CD4-positive, alpha-beta memory T cell (primary cell): ENCODE measurements around the gene SLC2A1. TPM values are rescaled to one million over a fixed set of nuclear protein-coding genes. Genes with fewer than 3 reads are reported as not detected.

Source experiments
- CTCF ChIA-PET: fragments of 350-600 bp; sonication (Branson Sonifier 250); formaldehyde crosslinking; loops from one replicate; lab custom pipeline; 2021; ENCODE audit warnings: inconsistent platforms; ENCODE audit not compliant: partially characterized antibody; lab: Charles Lee
- POLR2A ChIA-PET: fragments of 350-600 bp; sonication (Branson Sonifier 250); formaldehyde crosslinking; loops from one replicate; lab custom pipeline; 2021; ENCODE audit not compliant: partially characterized antibody; lab: Charles Lee
- DNase-seq, 5 donors: peaks; one replicate each; pipeline versions ENCODE4 v3.0.0 to v3.0.0-alpha.2; 2020 to 2022; ENCODE audit warnings: mixed read lengths in 1 of 5
- H3K27ac ChIP-seq: one replicate; pipeline ENCODE4 v1.7.0; 2013; ENCODE audit warnings: low read depth, low read length
- H3K27me3 ChIP-seq: 2 replicates; pipeline ENCODE4 v1.7.0; 2013; ENCODE audit warnings: mild to moderate bottlenecking, low read length, moderate library complexity; ENCODE audit not compliant: insufficient read depth
- H3K36me3 ChIP-seq: 2 replicates; pipeline ENCODE4 v1.7.0; 2013; ENCODE audit warnings: mild to moderate bottlenecking, low read length, moderate library complexity; ENCODE audit not compliant: insufficient read depth
- H3K4me1 ChIP-seq: 2 replicates; pipeline ENCODE4 v1.7.0; 2013; ENCODE audit warnings: mild to moderate bottlenecking, low read length, moderate library complexity; ENCODE audit not compliant: insufficient read depth
- H3K4me3 ChIP-seq, 2 donors: one replicate each; pipeline ENCODE4 v1.7.0; 2013; ENCODE audit warnings: low read length in 2 of 2, mild to moderate bottlenecking in 1 of 2
- H3K9me3 ChIP-seq, 2 donors: one replicate each; pipeline ENCODE4 v1.7.0; 2013; ENCODE audit warnings: low read length in 2 of 2, control low read depth in 1 of 2; ENCODE audit not compliant: control insufficient read depth in 1 of 2
- H3K27ac Mint-ChIP-seq, 7 donors: one replicate each; pipeline ENCODE4 v1.8.0; 2020 to 2021; ENCODE audit warnings: mixed read lengths in 7 of 7, mild to moderate bottlenecking in 6 of 7, inconsistent platforms in 3 of 7, moderate library complexity in 3 of 7
- H3K27me3 Mint-ChIP-seq, 2 donors: one replicate each; pipeline ENCODE4 v1.8.0; 2020 to 2021; ENCODE audit warnings: mixed read lengths in 2 of 2
- H3K36me3 Mint-ChIP-seq, 2 donors: one replicate each; pipeline ENCODE4 v1.8.0; 2020 to 2021; ENCODE audit warnings: mixed read lengths in 2 of 2, inconsistent platforms in 1 of 2, mild to moderate bottlenecking in 1 of 2
- H3K4me1 Mint-ChIP-seq, 4 donors: one replicate each; pipeline ENCODE4 v1.8.0; 2020 to 2021; ENCODE audit warnings: mixed read lengths in 4 of 4, mild to moderate bottlenecking in 1 of 4
- H3K4me3 Mint-ChIP-seq, 8 donors: one replicate each; pipeline ENCODE4 v1.8.0; 2020 to 2021; ENCODE audit warnings: mixed read lengths in 8 of 8, mild to moderate bottlenecking in 7 of 8, moderate library complexity in 6 of 8, inconsistent platforms in 3 of 8
- H3K9me3 Mint-ChIP-seq, 8 donors: one replicate each; pipeline ENCODE4 v1.8.0; 2020 to 2021; ENCODE audit warnings: mixed read lengths in 8 of 8, mild to moderate bottlenecking in 5 of 8, inconsistent platforms in 3 of 8, moderate library complexity in 1 of 8
- intact Hi-C: fragments of 100-400 bp; cut with micrococcal nuclease; formaldehyde crosslinking; loops from one replicate; pipeline ENCODE4 v1.15.1; 2023
- polyA plus RNA-seq, 2 donors: library from polyadenylated mRNA; unstranded; fragments of 300-500 nt; fragmentation: Illumina TruSeq; gene quantifications; one replicate each; pipeline ENCODE4 v1.2.3, GENCODE V29; 2021
- total RNA-seq, 2 experiments: library from RNA; stranded (reverse); gene quantifications; one replicate each; pipeline ENCODE4 v1.2.3, GENCODE V29; 2021

The SLC2A1 gene
- total and polyA plus RNA-seq, 4 experiments from 2014 or later = 22.7 to 58.4 (median 43.7) TPM

GRCh38 chr1:42947965-42948732 lies 10.5 kb downstream of the SLC2A1 start:
- Mint-ChIP-seq H3K27me3 (no peaks in the 10 kb centered on the region), H3K4me1 (peaks cover 74 to 98% (median 88%) of the 10 kb centered on the region in 4 donors), H3K9me3 (no peaks in the 10 kb centered on the region), H3K36me3 (peaks cover 10 to 19% of the 10 kb centered on the region in 2 donors), H3K27ac (peak overlapping the region; percentile 10 to 80 (median 64)), H3K4me3 (peak overlapping the region in 3 of 8 donors; percentile 22 to 35 (median 29))
- H3K36me3 ChIP-seq = peaks cover under 1% of the 10 kb centered on the region
- no peak overlapping the region for H3K27ac ChIP-seq
- H3K4me1 ChIP-seq = peaks cover 95% of the 10 kb centered on the region
- CTCF ChIA-PET = interaction anchor here (1.3 to 1.9 kb wide), 3 partner anchors 11 to 35 kb away, joined by 3 to 7 read pairs (median 4); no protein-coding TSS in a partner anchor
- POLR2A ChIA-PET = interaction anchor here (1.5 to 23.8 kb wide), 3 partner anchors 4 to 24 kb away, joined by 6 to 555 read pairs (median 555); partner anchors contain the start of gene SLC2A1
- H3K9me3 ChIP-seq = no peaks in the 10 kb centered on the region
- intact Hi-C loops = no loop called here
- no peak for DNase-seq
- no peaks in the 10 kb centered on the region for H3K27me3 ChIP-seq
- H3K4me3 ChIP-seq = no peak overlapping the region

GRCh38 chr1:42947117-42947516 lies 11.6 kb downstream of the SLC2A1 start:
- intact Hi-C loops = no loop called here
- H3K4me3 Mint-ChIP-seq = peak overlapping the region in 4 of 8 donors; percentile 13 to 59 (median 34)
- CTCF ChIA-PET = interaction anchor here (0.9 to 1.9 kb wide), 4 partner anchors 10 to 126 kb away, joined by 3 to 7 read pairs (median 4); no protein-coding TSS in a partner anchor
- peak overlapping the region in 6 of 7 donors; percentile 15 to 93 (median 71) for H3K27ac Mint-ChIP-seq
- no peaks in the 10 kb centered on the region for H3K27me3 Mint-ChIP-seq
- Histone ChIP-seq H3K27ac (no peak overlapping the region), H3K9me3 (no peaks in the 10 kb centered on the region), H3K27me3 (no peaks in the 10 kb centered on the region), H3K36me3 (peaks cover 10% of the 10 kb centered on the region), H3K4me3 (no peak overlapping the region), H3K4me1 (peaks cover 95% of the 10 kb centered on the region)
- H3K36me3 Mint-ChIP-seq = peaks cover 20 to 29% of the 10 kb centered on the region in 2 donors
- H3K4me1 Mint-ChIP-seq = peaks cover 74 to 98% (median 89%) of the 10 kb centered on the region in 4 donors
- H3K9me3 Mint-ChIP-seq = no peaks in the 10 kb centered on the region
- no peak for DNase-seq
- POLR2A ChIA-PET = interaction anchor here (1.5 to 23.8 kb wide), 3 partner anchors 5 to 23 kb away, joined by 6 to 555 read pairs (median 555); partner anchors contain the start of gene SLC2A1

GRCh38 chr1:42946120-42946898 lies 12.4 kb downstream of the SLC2A1 start:
- no peak for DNase-seq
- H3K4me3 ChIP-seq = no peak overlapping the region
- ChIA-PET CTCF (interaction anchor here (1.0 to 1.9 kb wide), 3 partner anchors 9 to 127 kb away, joined by 4 to 7 read pairs (median 5); no protein-coding TSS in a partner anchor), POLR2A (interaction anchor here (1.2 to 23.8 kb wide), 3 partner anchors 5 to 22 kb away, joined by 4 to 555 read pairs (median 555); partner anchors contain the start of gene SLC2A1)
- peak overlapping the region; percentile 52 for H3K27ac ChIP-seq
- peaks cover 95% of the 10 kb centered on the region for H3K4me1 ChIP-seq
- H3K9me3 Mint-ChIP-seq = peaks cover 0 to 1% (median 0%) of the 10 kb centered on the region in 8 donors
- intact Hi-C loops = no loop called here
- no peaks in the 10 kb centered on the region for H3K9me3 ChIP-seq
- H3K4me3 Mint-ChIP-seq = peak overlapping the region in 5 of 8 donors; percentile 23 to 88 (median 69)
- H3K27ac Mint-ChIP-seq = peak overlapping the region; percentile 69 to 93 (median 78)
- H3K27me3 ChIP-seq = no peaks in the 10 kb centered on the region
- peaks cover 70 to 98% (median 89%) of the 10 kb centered on the region in 4 donors for H3K4me1 Mint-ChIP-seq
- H3K27me3 Mint-ChIP-seq = no peaks in the 10 kb centered on the region
- peaks cover 17% of the 10 kb centered on the region for H3K36me3 ChIP-seq
- H3K36me3 Mint-ChIP-seq = peaks cover 18 to 34% of the 10 kb centered on the region in 2 donors

- CTCF ChIA-PET = interaction anchor here (0.7 to 1.2 kb wide), 2 partner anchors 23 to 32 kb away, joined by 3 to 4 read pairs; no protein-coding TSS in a partner anchor
- intact Hi-C loops = no loop called here
- Mint-ChIP-seq H3K27me3 (no peaks in the 10 kb centered on the region), H3K36me3 (peaks cover 23 to 44% of the 10 kb centered on the region in 2 donors), H3K4me1 (peaks cover 72 to 99% (median 89%) of the 10 kb centered on the region in 4 donors), H3K9me3 (peaks cover 0 to 2% (median 0%) of the 10 kb centered on the region in 8 donors), H3K27ac (peak overlapping the region; percentile 53 to 95 (median 79)), H3K4me3 (peak overlapping the region; percentile 52 to 88 (median 74))
- Histone ChIP-seq H3K36me3 (peaks cover 17% of the 10 kb centered on the region), H3K4me1 (peaks cover 93% of the 10 kb centered on the region), H3K9me3 (no peaks in the 10 kb centered on the region), H3K27me3 (no peaks in the 10 kb centered on the region), H3K27ac (peak overlapping the region; percentile 52), H3K4me3 (no peak overlapping the region)
- POLR2A ChIA-PET = interaction anchor here (1.8 to 23.8 kb wide), 3 partner anchors 4 to 20 kb away, joined by 9 to 555 read pairs (median 555); partner anchors contain the start of gene SLC2A1
- peak in 1 of 5 donors; percentile 29 for DNase-seq
Measured at GRCh38 chr1:42945164-42945563, 13.5 kb downstream of the SLC2A1 start.

- H3K27ac Mint-ChIP-seq = peak overlapping the region; percentile 53 to 95 (median 78)
- Histone ChIP-seq H3K27me3 (no peaks in the 10 kb centered on the region), H3K27ac (peak overlapping the region; percentile 52), H3K4me1 (peaks cover 93% of the 10 kb centered on the region), H3K9me3 (no peaks in the 10 kb centered on the region), H3K36me3 (peaks cover 17% of the 10 kb centered on the region), H3K4me3 (no peak overlapping the region)
- ChIA-PET POLR2A (interaction anchor here (1.8 to 23.8 kb wide), 3 partner anchors 3 to 20 kb away, joined by 9 to 555 read pairs (median 555); partner anchors contain the start of gene SLC2A1), CTCF (interaction anchor here (0.7 to 4.2 kb wide), 4 partner anchors 8 to 31 kb away, joined by 3 to 20 read pairs (median 4); no protein-coding TSS in a partner anchor)
- no peak for DNase-seq
- intact Hi-C loops = no loop called here
- peak overlapping the region in 7 of 8 donors; percentile 51 to 88 (median 73) for H3K4me3 Mint-ChIP-seq
- H3K27me3 Mint-ChIP-seq = no peaks in the 10 kb centered on the region
- peaks cover 0 to 4% (median 0%) of the 10 kb centered on the region in 8 donors for H3K9me3 Mint-ChIP-seq
- H3K4me1 Mint-ChIP-seq = peaks cover 71 to 99% (median 88%) of the 10 kb centered on the region in 4 donors
- H3K36me3 Mint-ChIP-seq = peaks cover 26 to 45% of the 10 kb centered on the region in 2 donors
Measured at GRCh38 chr1:42944246-42944928, 14.3 kb downstream of the SLC2A1 start.

- peaks cover 94% of the 10 kb centered on the region for H3K4me1 ChIP-seq
- POLR2A ChIA-PET = interaction anchor here (0.7 to 23.8 kb wide), 4 partner anchors 2 to 21 kb away, joined by 3 to 555 read pairs (median 282); partner anchors contain the start of gene SLC2A1
- intact Hi-C loops = loop anchor here (1.0 kb wide), 1 partner anchor 15 kb away; the partner anchor contains the start of gene SLC2A1
- CTCF ChIA-PET = interaction anchor here (1.1 to 4.2 kb wide), 3 partner anchors 9 to 22 kb away, joined by 3 to 20 read pairs (median 4); no protein-coding TSS in a partner anchor
- no peaks in the 10 kb centered on the region for H3K9me3 ChIP-seq
- H3K36me3 Mint-ChIP-seq = peaks cover 29 to 51% of the 10 kb centered on the region in 2 donors
- peak overlapping the region in 6 of 7 donors; percentile 60 to 91 (median 82) for H3K27ac Mint-ChIP-seq
- DNase-seq = no peak
- H3K27ac ChIP-seq = peak overlapping the region; percentile 52
- H3K27me3 Mint-ChIP-seq = no peaks in the 10 kb centered on the region
- peak overlapping the region in 7 of 8 donors; percentile 41 to 76 (median 69) for H3K4me3 Mint-ChIP-seq
- H3K36me3 ChIP-seq = peaks cover 19% of the 10 kb centered on the region
- peaks cover 0 to 4% (median 0%) of the 10 kb centered on the region in 8 donors for H3K9me3 Mint-ChIP-seq
- H3K4me1 Mint-ChIP-seq = peaks cover 71 to 100% (median 89%) of the 10 kb centered on the region in 4 donors
- H3K4me3 ChIP-seq = no peak overlapping the region
- no peaks in the 10 kb centered on the region for H3K27me3 ChIP-seq
Measured at GRCh38 chr1:42943728-42944127, 14.9 kb downstream of the SLC2A1 start.
